HG03103 (cell line): ENCODE measurements around the gene SERPINE1.

ENCODE experiments used
- ATAC-seq: cut with Tn5 transposase; IDR thresholded peaks from one replicate; pipeline ENCODE4 v1.9.1; 2021; ENCODE audit warnings: low read depth; ENCODE audit not compliant: unreplicated experiment

SERPINE1 gene

GRCh38 chr7:101166909-101167644 is 40.2 kb downstream of the SERPINE1 start:
- ATAC-seq = no peak

- ATAC-seq = no peak
Observed at GRCh38 chr7:101167645-101168411, 40.9 kb downstream of the SERPINE1 start.

GRCh38 chr7:101168412-101169049 is 41.6 kb downstream of the SERPINE1 start:
- ATAC-seq = no peak

GRCh38 chr7:101169110-101169837 is 42.4 kb downstream of the SERPINE1 start:
- no peak for ATAC-seq

- no peak for ATAC-seq
Observed at GRCh38 chr7:101169838-101170551, 43.1 kb downstream of the SERPINE1 start.

GRCh38 chr7:101170617-101171441 is 43.9 kb downstream of the SERPINE1 start:
- ATAC-seq = no peak

GRCh38 chr7:101171442-101171837 is 44.5 kb downstream of the SERPINE1 start:
- ATAC-seq = no peak

- no peak for ATAC-seq
Observed at GRCh38 chr7:101172005-101172853, 45.3 kb downstream of the SERPINE1 start.

GRCh38 chr7:101172854-101173751 is 46.2 kb downstream of the SERPINE1 start:
- ATAC-seq = no peak

GRCh38 chr7:101173752-101174244 is 46.9 kb downstream of the SERPINE1 start:
- peak; percentile 56 for ATAC-seq

GRCh38 chr7:101174322-101174854 is 47.5 kb downstream of the SERPINE1 start:
- no peak for ATAC-seq

GRCh38 chr7:101175664-101176063 is 48.8 kb downstream of the SERPINE1 start:
- ATAC-seq = no peak

- no peak for ATAC-seq
Observed at GRCh38 chr7:101177644-101178043, 50.7 kb downstream of the SERPINE1 start.

GRCh38 chr7:101179117-101179516 is 52.2 kb downstream of the SERPINE1 start:
- no peak for ATAC-seq

GRCh38 chr7:101179713-101180112 is 52.8 kb downstream of the SERPINE1 start:
- no peak for ATAC-seq

- ATAC-seq = no peak
Observed at GRCh38 chr7:101180130-101180755, 53.3 kb downstream of the SERPINE1 start, which contains the start of gene NAT16. Gene NAT16, minus strand, starts transcription at chr7:101180293. Its CDS starts 5,486 bp downstream, at chr7:101174807.
